Right lobe of liver (tissue), 4 donors: Measurements from ENCODE around the gene SETX.

Experiments used
- CTCF ChIP-seq, 4 donors: fragments of 200-600 bp in 3 of 4; fragments of 450-650 bp in 1 of 4; IDR thresholded peaks; one replicate each; pipeline versions ENCODE4 v1.5.1 to v1.8.0; 2016 to 2022; ENCODE audit warnings: antibody characterized with exemption in 4 of 4, mild to moderate bottlenecking in 2 of 4
- POLR2A ChIP-seq: fragments of 450-650 bp; IDR thresholded peaks from one replicate; pipeline ENCODE4 v1.6.1; 2017; ENCODE audit warnings: antibody characterized with exemption, mild to moderate bottlenecking
- donor health status: DM: no; HTN: no; CAD: no.
- donor health status: DM: no; HTN: no; CAD: no.
- donor health status: DM: no; HTN: yes; CAD: no.

GRCh38 chr9:132312426-132312825 lies 42.4 kb downstream of the SETX start:
- TF ChIP-seq CTCF (IDR thresholded peaks at IDR 0.05) (no peak), POLR2A (no peak)
